GM12892 (cell line): ENCODE data around the gene DDX4.
"Not testable (repeated sequence)": the region's sequence is repeated elsewhere in the genome, so short reads cannot be mapped to it uniquely, and the experiment has no call there.

Source experiments
- DNase-seq: peaks from one replicate; pipeline ENCODE4 v3.0.0; 2011; ENCODE audit not compliant: insufficient read length
- FAIRE-seq: peaks from 2 replicates; lab custom pipeline; 2011; peaks lifted over from hg19 to GRCh38; lab: Jason Lieb, UNC
- POLR2A ChIP-seq: IDR thresholded peaks from 2 replicates; pipeline ENCODE4 v1.6.1; 2011; ENCODE audit warnings: low read depth, low read length, control low read depth
- POLR2AphosphoS5 ChIP-seq: IDR thresholded peaks from 2 replicates; pipeline ENCODE4 v1.6.1; 2011; ENCODE audit warnings: low read depth, low read length, control low read depth
- TAF1 ChIP-seq: IDR thresholded peaks from 2 replicates; pipeline ENCODE4 v1.6.1; 2011; ENCODE audit warnings: low read depth, mild to moderate bottlenecking, control low read depth, low read length, borderline replicate concordance

The DDX4 gene

DNA sequence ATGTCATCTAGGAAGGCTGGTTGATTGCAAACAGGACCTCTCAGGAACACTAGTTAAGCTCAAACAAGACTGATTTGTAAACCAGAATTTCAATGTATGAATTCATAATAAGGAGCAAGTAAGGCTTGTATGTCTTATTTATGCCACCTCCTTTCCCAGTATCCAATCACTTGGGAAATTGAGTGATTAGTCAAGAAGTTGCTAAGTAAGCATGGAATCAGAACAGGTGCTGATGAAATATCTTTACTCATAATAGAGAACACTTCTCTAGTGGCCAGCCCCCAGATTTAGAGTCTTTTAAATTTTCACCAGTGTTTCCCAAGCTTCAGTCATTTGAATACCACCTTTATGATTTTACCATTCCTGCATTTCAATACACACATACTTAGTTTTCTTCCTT, 5.3 kb upstream of the DDX4 start:
- FAIRE-seq (no peak), DNase-seq (no peak)
- TF ChIP-seq TAF1 (no peak), POLR2AphosphoS5 (no peak), POLR2A (no peak)

DNA sequence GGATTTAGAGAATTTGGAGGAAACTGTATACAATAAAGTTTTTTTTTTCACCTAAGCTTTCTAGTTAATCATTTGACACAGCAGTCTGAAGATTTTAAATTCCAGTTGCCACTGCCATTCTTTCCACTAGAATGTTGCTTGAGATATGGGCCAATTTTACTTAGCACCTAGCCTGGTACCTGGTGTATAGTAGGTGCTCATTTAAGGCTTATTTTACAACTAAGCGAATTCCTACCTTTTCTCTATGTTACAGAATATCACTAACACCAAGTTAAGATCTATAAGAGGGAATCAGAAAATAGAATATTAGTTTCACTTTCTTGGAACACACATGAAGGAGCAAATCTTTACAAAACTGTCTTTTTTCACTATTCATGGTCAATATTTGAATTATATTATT, 3.2 kb upstream of the DDX4 start:
- DNase-seq (no peak), FAIRE-seq (no peak)
- TF ChIP-seq POLR2AphosphoS5, result no peak
- no peak for TF ChIP-seq TAF1
- TF ChIP-seq POLR2A, result no peak

DNA sequence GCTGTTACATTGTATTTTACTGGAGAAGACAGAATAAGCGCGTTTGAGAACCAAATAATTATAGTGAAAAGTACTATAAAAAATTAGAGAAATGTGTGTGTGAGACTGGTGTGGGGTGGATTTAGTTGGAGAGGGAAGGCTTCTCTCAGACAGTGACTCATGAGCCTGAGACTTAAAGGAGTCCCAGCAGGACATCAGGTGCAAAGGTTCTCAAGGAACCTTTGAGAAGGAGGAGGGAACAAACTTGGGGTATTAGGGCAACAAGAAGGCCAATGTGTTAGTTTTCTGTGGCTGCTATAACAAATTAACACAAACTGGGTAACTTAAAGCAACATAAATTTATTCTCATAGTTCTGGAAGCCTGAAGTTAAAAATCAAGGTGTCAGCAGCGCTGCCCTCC, 4.9 kb downstream of the DDX4 start:
- DNase-seq, result no peak
- no peak for FAIRE-seq
- TF ChIP-seq POLR2AphosphoS5 (no peak), TAF1 (no peak), POLR2A (no peak)

DNA sequence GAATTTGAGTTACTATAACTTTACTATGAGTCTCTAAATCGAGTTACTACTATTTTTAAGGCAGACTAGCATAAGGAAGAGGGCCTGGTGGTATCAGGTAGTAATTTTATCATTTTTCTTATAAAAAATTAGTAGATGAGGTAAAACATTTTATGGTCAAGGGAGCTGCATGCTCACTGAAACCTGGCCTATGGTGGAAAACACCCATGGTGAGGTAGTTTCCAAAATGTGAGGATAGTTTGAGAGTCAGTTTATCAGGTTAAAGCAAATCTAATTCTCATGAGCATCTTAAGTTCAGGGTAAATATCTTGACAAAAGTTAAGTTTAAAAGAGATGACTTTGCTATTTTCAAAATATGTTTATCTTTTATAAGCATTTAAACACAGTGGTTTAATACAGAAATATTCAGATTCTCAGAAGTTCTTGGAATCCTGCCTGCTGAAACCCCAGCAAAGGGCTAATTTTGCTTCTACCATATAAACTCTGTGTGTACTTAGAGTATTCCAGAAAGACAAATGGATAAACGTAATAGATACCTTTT, 10.0 kb downstream of the DDX4 start:
- no peak for DNase-seq
- FAIRE-seq, result no peak
- no peak for TF ChIP-seq POLR2A
- no peak for TF ChIP-seq POLR2AphosphoS5
- no peak for TF ChIP-seq TAF1

DNA sequence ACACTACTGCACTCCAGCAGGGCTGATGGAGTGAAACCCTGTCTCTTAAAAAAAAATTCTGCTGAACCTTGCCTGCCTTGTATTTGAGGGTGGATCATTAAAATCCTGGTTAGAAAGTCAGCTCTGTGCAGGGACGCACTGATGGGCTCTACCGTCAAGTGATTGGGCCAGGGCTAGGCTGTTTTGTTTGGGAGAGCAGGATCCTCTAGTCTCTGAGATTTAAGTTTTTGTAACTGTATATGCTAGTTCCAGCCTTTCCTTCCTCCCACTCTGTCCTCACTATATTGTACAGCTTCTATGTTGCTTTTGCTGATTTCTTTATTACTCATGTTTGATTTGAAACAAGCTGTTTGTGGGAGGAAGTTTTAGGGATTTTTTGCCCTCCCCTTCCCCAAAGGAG, 11.5 kb downstream of the DDX4 start:
- FAIRE-seq, result no peak
- no peak for DNase-seq
- TF ChIP-seq POLR2A (no peak), TAF1 (no peak), POLR2AphosphoS5 (no peak)

DNA sequence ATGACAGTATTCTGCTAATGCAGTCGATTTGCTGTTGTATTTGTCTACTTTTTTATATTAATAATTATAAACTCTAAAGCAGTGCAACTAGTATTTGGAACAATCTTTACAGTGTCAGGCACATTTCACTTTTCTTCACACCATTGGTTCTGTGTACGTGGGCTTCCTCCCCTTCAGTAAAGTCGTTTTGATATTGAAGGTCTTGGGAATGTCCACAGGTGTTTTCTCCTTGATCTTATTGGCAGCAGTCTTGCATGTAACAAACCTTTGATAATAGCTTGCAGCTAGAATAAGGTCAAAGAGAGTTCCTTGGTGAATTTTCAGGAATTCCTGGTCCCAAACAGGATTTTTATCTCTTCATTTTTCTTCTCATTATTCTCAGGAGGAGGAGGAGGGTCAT, 12.2 kb downstream of the DDX4 start:
- DNase-seq (no peak), FAIRE-seq (no peak)
- TF ChIP-seq POLR2A, result no peak
- no peak for TF ChIP-seq TAF1
- TF ChIP-seq POLR2AphosphoS5, result no peak

DNA sequence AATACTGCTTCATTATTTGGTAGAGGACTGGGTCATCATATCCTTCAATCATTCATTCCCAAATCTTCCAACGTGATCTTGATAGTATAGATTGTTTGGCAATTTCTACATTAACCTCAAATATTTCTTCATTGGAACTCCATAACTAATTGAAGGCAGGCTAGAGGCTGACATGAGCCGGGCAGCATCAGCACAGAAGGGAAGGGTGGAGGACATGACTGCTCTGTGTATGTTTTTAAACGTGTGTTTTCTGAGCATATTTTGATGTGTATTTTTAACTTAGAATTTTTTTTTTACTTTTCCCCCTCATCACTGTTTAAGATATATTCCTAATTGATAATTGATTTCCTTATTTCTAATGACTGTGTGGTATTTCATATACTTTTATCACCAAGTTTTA, 12.6 kb downstream of the DDX4 start:
- TF ChIP-seq TAF1 (no peak), POLR2A (no peak)
- DNase-seq (no peak), FAIRE-seq (no peak)

DNA sequence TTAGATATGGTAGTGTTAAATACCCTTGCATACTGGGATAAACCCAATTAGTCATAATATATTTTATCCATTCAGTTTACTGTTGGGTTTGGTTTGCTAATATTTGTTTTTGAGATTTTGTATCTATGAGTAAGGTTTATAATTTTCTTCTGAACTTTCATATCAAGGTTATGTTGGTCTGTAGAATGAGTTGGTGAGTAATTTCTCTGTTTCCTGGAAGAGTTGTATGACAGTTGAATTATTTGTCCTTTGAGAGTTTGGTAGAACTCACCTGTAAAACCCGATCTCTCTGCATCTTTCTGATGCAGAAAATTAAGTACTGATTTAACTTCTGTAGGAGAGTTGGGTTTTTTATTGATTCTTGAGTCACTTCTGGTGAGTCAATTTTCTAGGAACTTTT, 20.4 kb downstream of the DDX4 start:
- DNase-seq (no peak), FAIRE-seq (no peak)
- TF ChIP-seq POLR2AphosphoS5 (no peak), POLR2A (no peak), TAF1 (no peak)

DNA sequence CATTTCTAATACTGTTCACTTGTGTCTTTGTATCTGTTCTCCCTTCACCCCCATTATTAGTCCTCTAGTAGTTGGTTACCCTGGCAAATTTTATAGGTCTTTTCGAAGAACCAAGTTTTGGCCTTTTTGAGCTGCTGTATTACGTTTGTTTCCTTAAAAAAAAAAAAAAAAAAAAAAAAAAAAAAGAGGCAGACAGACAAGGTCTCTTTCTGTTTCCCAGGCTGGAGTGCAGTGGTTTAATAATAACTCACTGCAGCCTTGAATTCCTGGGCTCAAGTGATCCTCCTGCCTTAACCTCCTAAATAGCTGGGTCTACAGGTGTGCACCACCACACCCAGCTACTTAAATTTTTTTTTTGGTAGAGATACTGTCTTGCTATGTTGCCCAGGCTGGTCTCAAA, 20.9 kb downstream of the DDX4 start:
- TF ChIP-seq TAF1 (no peak), POLR2AphosphoS5 (no peak), POLR2A (no peak)
- FAIRE-seq (no peak), DNase-seq (no peak)

DNA sequence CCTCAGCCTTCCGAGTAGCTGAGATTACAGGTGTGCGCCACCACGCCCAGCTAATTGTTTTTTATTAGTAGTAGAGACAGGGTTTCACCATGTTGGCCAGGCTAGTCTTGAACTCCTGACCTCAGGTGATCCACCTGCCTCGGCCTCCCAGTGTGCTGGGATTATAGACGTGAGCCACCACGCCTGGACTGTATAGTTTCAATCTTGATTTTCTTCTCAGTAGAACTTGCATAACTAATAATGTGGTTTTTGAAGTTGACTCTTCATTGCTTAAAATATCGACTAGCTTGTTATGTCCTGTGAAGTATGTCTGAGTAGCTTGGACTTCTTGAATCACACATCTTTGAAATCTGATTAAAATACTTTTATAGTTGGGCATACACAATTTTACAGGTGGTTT, 23.9 kb downstream of the DDX4 start:
- FAIRE-seq, DNase-seq: not testable (repeated sequence)

DNA sequence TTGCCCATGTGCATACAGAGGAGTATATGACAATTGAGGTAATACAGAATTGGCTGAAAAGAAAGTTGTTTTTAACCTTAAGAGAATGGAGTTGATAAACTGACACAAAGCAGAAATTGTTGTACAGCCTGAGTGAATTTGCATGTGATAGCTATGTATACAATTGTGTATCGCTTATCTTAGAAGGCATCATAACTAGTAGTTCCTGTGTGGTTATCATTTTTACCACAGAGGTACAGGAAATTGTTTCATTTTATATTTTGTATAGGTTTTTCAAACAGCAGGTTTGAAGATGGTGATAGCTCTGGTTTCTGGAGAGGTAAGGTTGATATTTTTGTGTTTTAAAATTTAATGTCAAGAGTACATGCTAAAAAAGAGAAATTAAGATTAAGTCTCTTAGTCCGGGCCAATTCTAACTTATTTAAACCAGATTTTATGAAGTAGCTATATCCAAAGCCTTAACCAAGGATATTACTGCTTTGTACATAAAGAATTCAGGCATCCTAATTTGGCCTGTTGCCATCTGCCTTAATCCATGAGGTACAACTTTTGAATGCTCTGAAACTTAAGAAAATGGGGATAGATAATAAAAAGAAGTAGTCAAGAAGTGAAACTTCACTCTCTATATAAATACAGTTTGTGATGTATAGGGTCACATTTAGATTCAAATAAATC, 26.0 kb downstream of the DDX4 start:
- DNase-seq (no peak), FAIRE-seq (no peak)
- TF ChIP-seq POLR2A, result no peak
- no peak for TF ChIP-seq TAF1
- no peak for TF ChIP-seq POLR2AphosphoS5

DNA sequence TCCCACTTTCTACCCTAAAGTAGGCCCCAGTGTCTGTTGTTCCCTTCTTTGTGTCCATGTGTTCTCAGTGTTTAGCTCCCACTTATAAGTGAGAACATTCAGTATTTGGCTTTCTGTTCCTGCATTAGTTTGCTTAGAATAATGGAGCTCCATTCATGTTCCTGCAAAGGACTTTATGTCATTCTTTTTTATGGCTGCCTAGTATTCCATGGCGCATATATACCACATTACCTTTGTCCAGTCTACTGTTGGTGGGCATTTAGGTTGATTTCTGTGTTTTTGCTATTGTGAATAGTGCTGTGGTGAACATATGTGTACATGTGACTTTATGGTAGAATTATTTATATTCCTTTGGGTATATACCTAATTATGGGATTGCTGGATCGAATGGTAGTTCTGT, 30.4 kb downstream of the DDX4 start:
- DNase-seq (no peak), FAIRE-seq (no peak)
- TF ChIP-seq TAF1 (no peak), POLR2A (no peak), POLR2AphosphoS5 (no peak)
